Right lobe of liver (tissue), 4 donors: ENCODE measurements around the gene UBQLN3.

ENCODE experiments used
- POLR2A ChIP-seq: fragments of 450-650 bp; IDR thresholded peaks from one replicate; pipeline ENCODE4 v1.6.1; 2017; ENCODE audit warnings: antibody characterized with exemption, mild to moderate bottlenecking
- TF ChIP-seq, protein P1 (sequence below), 4 donors: fragments of 200-600 bp in 3 of 4; fragments of 450-650 bp in 1 of 4; IDR thresholded peaks; one replicate each; pipeline versions ENCODE4 v1.5.1 to v1.8.0; 2016 to 2022; ENCODE audit warnings: antibody characterized with exemption in 4 of 4, mild to moderate bottlenecking in 2 of 4
- donor health status: DM: no; HTN: no; CAD: no.
- donor health status: DM: no; HTN: no; CAD: no.
- donor health status: DM: no; HTN: yes; CAD: no.

DNA sequence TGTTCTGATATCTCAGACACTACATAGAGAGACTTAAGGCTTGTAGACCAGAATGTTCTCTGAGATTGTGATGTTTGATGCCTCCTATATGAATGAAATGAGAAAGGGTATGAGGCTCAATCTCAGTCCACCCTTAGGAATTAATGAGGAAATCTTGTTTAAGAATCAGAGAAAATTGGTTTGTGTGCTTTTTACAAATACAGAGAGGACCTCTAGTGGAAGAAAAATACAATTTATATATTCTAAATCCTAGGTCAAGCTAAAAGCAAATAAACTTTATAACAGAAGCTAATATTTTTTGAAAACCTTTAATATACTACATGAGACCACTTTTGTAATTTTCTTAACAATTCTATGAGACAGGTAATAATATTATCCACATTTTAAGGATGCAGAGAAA, 43.6 kb upstream of the UBQLN3 start:
- TF ChIP-seq, protein P1, sequence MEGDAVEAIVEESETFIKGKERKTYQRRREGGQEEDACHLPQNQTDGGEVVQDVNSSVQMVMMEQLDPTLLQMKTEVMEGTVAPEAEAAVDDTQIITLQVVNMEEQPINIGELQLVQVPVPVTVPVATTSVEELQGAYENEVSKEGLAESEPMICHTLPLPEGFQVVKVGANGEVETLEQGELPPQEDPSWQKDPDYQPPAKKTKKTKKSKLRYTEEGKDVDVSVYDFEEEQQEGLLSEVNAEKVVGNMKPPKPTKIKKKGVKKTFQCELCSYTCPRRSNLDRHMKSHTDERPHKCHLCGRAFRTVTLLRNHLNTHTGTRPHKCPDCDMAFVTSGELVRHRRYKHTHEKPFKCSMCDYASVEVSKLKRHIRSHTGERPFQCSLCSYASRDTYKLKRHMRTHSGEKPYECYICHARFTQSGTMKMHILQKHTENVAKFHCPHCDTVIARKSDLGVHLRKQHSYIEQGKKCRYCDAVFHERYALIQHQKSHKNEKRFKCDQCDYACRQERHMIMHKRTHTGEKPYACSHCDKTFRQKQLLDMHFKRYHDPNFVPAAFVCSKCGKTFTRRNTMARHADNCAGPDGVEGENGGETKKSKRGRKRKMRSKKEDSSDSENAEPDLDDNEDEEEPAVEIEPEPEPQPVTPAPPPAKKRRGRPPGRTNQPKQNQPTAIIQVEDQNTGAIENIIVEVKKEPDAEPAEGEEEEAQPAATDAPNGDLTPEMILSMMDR (IDR thresholded peaks at IDR 0.05) = peak in 3 of 4 donors; percentile 16 to 25 (median 22)
- no peak for TF ChIP-seq POLR2A
